Smooth muscle cell (in vitro differentiated cells): Measurements from ENCODE around the gene FBRSL1. TPM values are rescaled to one million over a fixed set of nuclear protein-coding genes. Genes with fewer than 3 reads are reported as not detected.

Experiments used
- DNase-seq: peaks from one replicate; lab custom pipeline; 2025; ENCODE audit not compliant: unreplicated experiment; lab: John Stamatoyannopoulos, UW
- H2AFZ ChIP-seq: fragments of 200-600 bp; sonication (generic); 2 replicates; pipeline ENCODE4 v1.6.0; 2016; ENCODE audit warnings: antibody characterized with exemption, low read depth, mild to moderate bottlenecking
- H3F3A ChIP-seq: fragments of 200-600 bp; sonication (generic); 2 replicates; pipeline ENCODE4 v1.6.0; 2017; ENCODE audit warnings: antibody characterized with exemption, low read depth
- H3K27ac ChIP-seq: fragments of 200-600 bp; sonication (generic); 2 replicates; pipeline ENCODE4 v1.5.1; 2016; ENCODE audit warnings: low read depth, mild to moderate bottlenecking
- H3K27me3 ChIP-seq: fragments of 200-600 bp; sonication (generic); 2 replicates; pipeline ENCODE4 v1.6.1; 2016; ENCODE audit warnings: low read depth, mild to moderate bottlenecking
- H3K36me3 ChIP-seq: fragments of 200-600 bp; sonication (generic); 2 replicates; pipeline ENCODE4 v1.5.1; 2016; ENCODE audit warnings: low read depth
- H3K4me1 ChIP-seq: fragments of 200-600 bp; sonication (generic); 2 replicates; pipeline ENCODE4 v1.5.1; 2016; ENCODE audit warnings: low read depth
- H3K4me2 ChIP-seq: fragments of 200-600 bp; sonication (generic); 2 replicates; pipeline ENCODE4 v1.6.0; 2016; ENCODE audit warnings: mild to moderate bottlenecking
- H3K4me3 ChIP-seq: fragments of 200-600 bp; sonication (generic); 2 replicates; pipeline ENCODE4 v1.5.1; 2016; ENCODE audit warnings: mild to moderate bottlenecking
- H3K79me2 ChIP-seq: fragments of 200-600 bp; sonication (generic); 2 replicates; pipeline ENCODE4 v1.6.0; 2016; ENCODE audit warnings: low read depth, mild to moderate bottlenecking
- H3K9ac ChIP-seq: fragments of 200-600 bp; sonication (generic); 2 replicates; pipeline ENCODE4 v1.6.0; 2016; ENCODE audit warnings: low read depth
- H3K9me3 ChIP-seq: fragments of 200-600 bp; sonication (generic); replicated peaks from 2 replicates; pipeline ENCODE4 v1.5.1; 2016; ENCODE audit warnings: low read depth
- H4K20me1 ChIP-seq: fragments of 200-600 bp; sonication (generic); 2 replicates; pipeline ENCODE4 v1.6.0; 2016; ENCODE audit warnings: low read depth
- WGBS: methylation state at CpG from one replicate; pipeline ENCODE4 v1.1.7; 2016; ENCODE audit warnings: low lambda C conversion rate; 5-methylcytosine and 5-hydroxymethylcytosine counted together
- polyA plus RNA-seq: library from polyadenylated mRNA; unstranded; fragments of >200 nt; fragmentation: Nextera tagmentation; extraction: Ambion mirVana; gene quantifications from 2 replicates; pipeline ENCODE4 v1.2.1, GENCODE V29; 2016
- total RNA-seq: library from RNA; depleted of rRNA; stranded (reverse); fragments of >200 nt; gene quantifications from 2 replicates; pipeline ENCODE4 v1.2.3, GENCODE V29; 2014
- TF ChIP-seq, protein P1 (sequence below): fragments of 200-600 bp; sonication (generic); IDR thresholded peaks from 2 replicates; pipeline ENCODE4 v1.5.1; 2017; ENCODE audit warnings: borderline replicate concordance, mild to moderate bottlenecking, antibody characterized with exemption; ENCODE audit not compliant: insufficient read depth, poor library complexity, severe bottlenecking

The FBRSL1 gene
- total and polyA plus RNA-seq, 2 experiments from 2014 or later, result 7.9 to 17.6 TPM

DNA sequence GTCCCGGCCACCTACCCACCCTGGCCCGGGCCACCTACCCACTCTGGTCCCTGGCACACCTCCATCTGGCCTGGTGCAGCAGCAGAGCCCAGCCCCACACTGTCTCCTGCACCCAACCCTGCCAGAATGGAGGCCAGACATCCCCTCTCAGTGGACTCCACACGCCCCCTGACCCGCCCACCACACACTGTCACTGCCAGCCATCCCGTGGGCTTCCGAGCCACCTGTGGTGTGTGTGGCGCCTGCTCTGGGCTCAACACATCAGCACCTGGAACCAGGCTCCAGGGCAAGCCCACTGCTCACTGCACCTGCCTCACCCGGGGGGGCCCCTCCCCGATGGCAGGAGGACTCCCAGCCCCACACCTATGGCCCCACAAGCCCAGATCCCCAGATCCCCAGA, 50.5 kb downstream of the FBRSL1 start:
- Histone ChIP-seq H4K20me1 (peaks cover 78% of the 10 kb centered on the region), H3K4me1 (no peaks in the 10 kb centered on the region), H3K4me2 (no peak overlapping the region), H3K9ac (no peak overlapping the region), H3K27ac (no peak overlapping the region), H3K4me3 (no peak overlapping the region), H2AFZ (no peak overlapping the region), H3K79me2 (no peaks in the 10 kb centered on the region), H3K27me3 (no peaks in the 10 kb centered on the region), H3K36me3 (no peaks in the 10 kb centered on the region), H3F3A (no peaks in the 10 kb centered on the region), H3K9me3 (no peaks in the 10 kb centered on the region)
- DNase-seq, result no peak
- TF ChIP-seq, protein P1, sequence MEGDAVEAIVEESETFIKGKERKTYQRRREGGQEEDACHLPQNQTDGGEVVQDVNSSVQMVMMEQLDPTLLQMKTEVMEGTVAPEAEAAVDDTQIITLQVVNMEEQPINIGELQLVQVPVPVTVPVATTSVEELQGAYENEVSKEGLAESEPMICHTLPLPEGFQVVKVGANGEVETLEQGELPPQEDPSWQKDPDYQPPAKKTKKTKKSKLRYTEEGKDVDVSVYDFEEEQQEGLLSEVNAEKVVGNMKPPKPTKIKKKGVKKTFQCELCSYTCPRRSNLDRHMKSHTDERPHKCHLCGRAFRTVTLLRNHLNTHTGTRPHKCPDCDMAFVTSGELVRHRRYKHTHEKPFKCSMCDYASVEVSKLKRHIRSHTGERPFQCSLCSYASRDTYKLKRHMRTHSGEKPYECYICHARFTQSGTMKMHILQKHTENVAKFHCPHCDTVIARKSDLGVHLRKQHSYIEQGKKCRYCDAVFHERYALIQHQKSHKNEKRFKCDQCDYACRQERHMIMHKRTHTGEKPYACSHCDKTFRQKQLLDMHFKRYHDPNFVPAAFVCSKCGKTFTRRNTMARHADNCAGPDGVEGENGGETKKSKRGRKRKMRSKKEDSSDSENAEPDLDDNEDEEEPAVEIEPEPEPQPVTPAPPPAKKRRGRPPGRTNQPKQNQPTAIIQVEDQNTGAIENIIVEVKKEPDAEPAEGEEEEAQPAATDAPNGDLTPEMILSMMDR, result no peak
- 93% methylated on average over 6 of the region's 9 CpGs for WGBS

DNA sequence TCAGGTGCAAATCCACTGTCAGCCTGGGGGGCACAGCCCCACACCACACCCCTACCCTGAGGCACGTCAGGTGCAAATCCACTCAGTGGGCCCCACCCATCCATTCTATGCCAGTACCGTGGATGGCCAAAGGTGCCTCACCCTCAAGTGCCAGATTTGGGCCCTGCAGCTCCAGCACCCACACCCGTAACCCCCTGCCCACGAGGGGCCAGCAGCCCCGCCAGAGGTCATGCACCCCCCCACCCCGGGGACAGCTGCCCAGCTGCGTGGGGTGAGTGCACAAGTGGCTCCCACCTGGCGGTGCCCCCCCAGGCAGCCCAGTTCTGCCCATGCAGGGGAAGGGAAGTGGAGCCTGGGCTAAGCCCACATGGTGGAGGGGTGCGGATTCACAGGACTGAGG, 51.2 kb downstream of the FBRSL1 start:
- no peaks in the 10 kb centered on the region for H3F3A ChIP-seq
- H3K79me2 ChIP-seq, result no peaks in the 10 kb centered on the region
- 98% methylated on average over 4 of the region's 9 CpGs for WGBS
- no peak overlapping the region for H3K27ac ChIP-seq
- H2AFZ ChIP-seq, result no peak overlapping the region
- no peak for DNase-seq
- no peak overlapping the region for H3K4me3 ChIP-seq
- H3K4me1 ChIP-seq, result no peaks in the 10 kb centered on the region
- H3K9ac ChIP-seq, result no peak overlapping the region
- H4K20me1 ChIP-seq, result peaks cover 85% of the 10 kb centered on the region
- TF ChIP-seq, protein P1, result no peak
- no peaks in the 10 kb centered on the region for H3K36me3 ChIP-seq
- H3K27me3 ChIP-seq, result no peaks in the 10 kb centered on the region
- H3K4me2 ChIP-seq, result no peak overlapping the region
- no peaks in the 10 kb centered on the region for H3K9me3 ChIP-seq

DNA sequence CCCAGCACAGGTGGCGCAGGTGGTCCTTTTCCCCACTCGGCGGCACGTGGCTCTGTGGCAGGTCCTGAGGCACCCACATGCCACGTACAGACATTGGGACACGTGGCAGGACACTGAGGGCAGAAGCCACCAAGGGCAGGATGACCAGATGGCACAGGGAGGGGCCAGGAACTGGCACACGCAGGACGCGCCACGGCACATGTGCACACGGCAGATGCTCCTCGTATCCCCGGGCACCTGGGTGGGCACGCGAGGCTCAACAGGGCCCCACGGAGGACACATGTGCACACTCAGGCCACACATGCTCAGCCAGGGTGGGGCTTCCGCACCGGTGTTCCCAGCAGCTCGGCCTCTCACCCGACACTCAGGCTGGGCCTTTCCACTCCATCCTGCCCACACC, 52.0 kb downstream of the FBRSL1 start:
- Histone ChIP-seq H3K79me2 (no peaks in the 10 kb centered on the region), H2AFZ (no peak overlapping the region), H3K4me2 (no peak overlapping the region), H3K27ac (no peak overlapping the region), H3K4me3 (no peak overlapping the region), H3K9ac (no peak overlapping the region), H3F3A (no peaks in the 10 kb centered on the region), H3K27me3 (no peaks in the 10 kb centered on the region), H3K36me3 (no peaks in the 10 kb centered on the region), H3K4me1 (no peaks in the 10 kb centered on the region), H4K20me1 (peaks cover 89% of the 10 kb centered on the region), H3K9me3 (no peaks in the 10 kb centered on the region)
- TF ChIP-seq, protein P1, result no peak
- WGBS, result 95% methylated on average over 20 of the region's 20 CpGs
- DNase-seq, result no peak

DNA sequence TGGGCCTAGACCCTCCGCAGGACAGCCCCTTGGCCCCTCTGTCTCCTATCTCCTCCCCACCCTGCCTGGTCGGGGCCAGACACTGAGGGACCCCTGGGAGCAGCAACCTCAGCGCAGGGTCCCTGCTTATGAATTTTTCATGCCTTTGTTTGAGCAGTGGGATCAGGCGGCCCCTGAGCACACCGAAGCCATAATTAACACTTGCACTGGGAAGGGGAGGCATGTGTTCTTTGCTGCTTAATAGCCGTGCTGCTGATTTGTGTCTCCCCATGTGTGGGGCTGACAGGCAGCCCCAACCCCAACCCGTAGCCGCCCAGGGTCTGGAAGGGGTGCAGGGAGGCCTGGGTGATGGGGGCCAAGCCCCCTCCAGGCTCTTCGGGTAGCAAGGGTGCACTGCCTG, 52.7 kb downstream of the FBRSL1 start:
- Histone ChIP-seq H3K36me3 (no peaks in the 10 kb centered on the region), H3K27ac (no peak overlapping the region), H4K20me1 (peaks cover 88% of the 10 kb centered on the region), H2AFZ (no peak overlapping the region), H3K9me3 (no peaks in the 10 kb centered on the region), H3K79me2 (no peaks in the 10 kb centered on the region), H3K4me1 (no peaks in the 10 kb centered on the region), H3K4me2 (no peak overlapping the region), H3K27me3 (no peaks in the 10 kb centered on the region), H3K4me3 (no peak overlapping the region), H3K9ac (no peak overlapping the region), H3F3A (no peaks in the 10 kb centered on the region)
- no peak for DNase-seq
- WGBS, result 98% methylated on average over 8 of the region's 9 CpGs
- TF ChIP-seq, protein P1, result no peak
